NB4 (cell line): ENCODE results near the gene ACADVL.
A peak's percentile ranks its signal among the peaks of the same experiment; 100 is the strongest.

Source experiments
- DNase-seq: peaks from one replicate; pipeline ENCODE4 v3.0.0; 2010; ENCODE audit warnings: low read depth
- H3K4me3 ChIP-seq: one replicate; pipeline ENCODE4 v1.5.1; 2011; ENCODE audit warnings: mild to moderate bottlenecking, low read depth, low read length, moderate library complexity
- MYC ChIP-seq: IDR thresholded peaks from 2 replicates; pipeline ENCODE4 v1.6.1; 2011; ENCODE audit warnings: low read depth, low read length
- POLR2A ChIP-seq: IDR thresholded peaks from 2 replicates; pipeline ENCODE4 v1.6.1; 2011; ENCODE audit warnings: mild to moderate bottlenecking; ENCODE audit not compliant: insufficient read length; ENCODE audit errors: extremely low read depth
- TF ChIP-seq, protein P1 (sequence below): IDR thresholded peaks from one replicate; pipeline ENCODE4 v1.5.1; 2012; ENCODE audit warnings: low read depth, low read length
- TF ChIP-seq, protein P2 (sequence below): IDR thresholded peaks from 2 replicates; pipeline ENCODE4 v1.6.1; 2011; ENCODE audit warnings: low read depth, low read length

ACADVL gene

DNA sequence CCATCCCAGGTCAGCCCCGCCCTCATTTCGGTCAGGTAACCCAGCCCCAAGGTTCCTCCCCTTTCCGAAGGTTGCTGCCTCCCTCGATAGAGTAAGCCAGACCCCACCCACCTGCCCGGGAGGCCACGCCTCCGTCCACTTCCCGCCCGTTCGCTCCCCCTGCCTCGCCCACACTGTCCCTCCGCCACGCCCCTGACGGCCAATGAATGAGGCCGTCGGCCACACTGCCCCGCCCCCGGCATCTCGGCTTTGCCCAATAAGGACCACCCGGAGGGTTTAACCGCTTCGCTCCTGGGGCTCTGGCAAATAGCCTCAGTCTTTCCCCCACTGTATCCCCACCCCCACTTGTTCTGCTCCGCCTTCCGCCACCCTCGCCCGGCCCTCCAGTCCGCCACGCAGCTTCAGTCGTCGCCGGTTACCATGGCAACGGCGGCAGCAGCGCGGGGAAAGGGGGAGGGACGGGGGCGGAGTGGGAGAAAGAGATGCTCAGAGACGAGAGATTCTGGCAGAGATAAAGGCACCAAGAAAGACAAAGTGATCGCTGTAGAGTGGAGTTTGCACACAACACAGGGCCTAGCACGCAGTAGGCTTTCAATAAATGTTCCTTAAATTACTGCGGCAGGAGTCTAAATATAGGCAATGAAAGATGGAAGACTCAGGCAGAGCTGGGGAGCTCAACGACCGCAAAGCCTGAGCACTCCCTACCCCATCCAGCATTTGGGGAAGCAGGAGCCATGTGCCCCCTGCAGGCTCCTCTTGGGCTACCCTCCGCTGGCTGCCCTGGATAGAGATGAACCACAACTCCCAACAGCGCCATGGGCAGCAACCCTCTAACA lies 5.2 kb upstream of the ACADVL start:
- TF ChIP-seq MYC (peak; percentile 73), POLR2A (no peak)
- TF ChIP-seq, protein P1, sequence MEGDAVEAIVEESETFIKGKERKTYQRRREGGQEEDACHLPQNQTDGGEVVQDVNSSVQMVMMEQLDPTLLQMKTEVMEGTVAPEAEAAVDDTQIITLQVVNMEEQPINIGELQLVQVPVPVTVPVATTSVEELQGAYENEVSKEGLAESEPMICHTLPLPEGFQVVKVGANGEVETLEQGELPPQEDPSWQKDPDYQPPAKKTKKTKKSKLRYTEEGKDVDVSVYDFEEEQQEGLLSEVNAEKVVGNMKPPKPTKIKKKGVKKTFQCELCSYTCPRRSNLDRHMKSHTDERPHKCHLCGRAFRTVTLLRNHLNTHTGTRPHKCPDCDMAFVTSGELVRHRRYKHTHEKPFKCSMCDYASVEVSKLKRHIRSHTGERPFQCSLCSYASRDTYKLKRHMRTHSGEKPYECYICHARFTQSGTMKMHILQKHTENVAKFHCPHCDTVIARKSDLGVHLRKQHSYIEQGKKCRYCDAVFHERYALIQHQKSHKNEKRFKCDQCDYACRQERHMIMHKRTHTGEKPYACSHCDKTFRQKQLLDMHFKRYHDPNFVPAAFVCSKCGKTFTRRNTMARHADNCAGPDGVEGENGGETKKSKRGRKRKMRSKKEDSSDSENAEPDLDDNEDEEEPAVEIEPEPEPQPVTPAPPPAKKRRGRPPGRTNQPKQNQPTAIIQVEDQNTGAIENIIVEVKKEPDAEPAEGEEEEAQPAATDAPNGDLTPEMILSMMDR, result peak; percentile 49
- TF ChIP-seq, protein P2, sequence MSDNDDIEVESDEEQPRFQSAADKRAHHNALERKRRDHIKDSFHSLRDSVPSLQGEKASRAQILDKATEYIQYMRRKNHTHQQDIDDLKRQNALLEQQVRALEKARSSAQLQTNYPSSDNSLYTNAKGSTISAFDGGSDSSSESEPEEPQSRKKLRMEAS, result peak; percentile 57
- peak; percentile 96 for DNase-seq
- H3K4me3 ChIP-seq, result peak overlapping the region; percentile 50

DNA sequence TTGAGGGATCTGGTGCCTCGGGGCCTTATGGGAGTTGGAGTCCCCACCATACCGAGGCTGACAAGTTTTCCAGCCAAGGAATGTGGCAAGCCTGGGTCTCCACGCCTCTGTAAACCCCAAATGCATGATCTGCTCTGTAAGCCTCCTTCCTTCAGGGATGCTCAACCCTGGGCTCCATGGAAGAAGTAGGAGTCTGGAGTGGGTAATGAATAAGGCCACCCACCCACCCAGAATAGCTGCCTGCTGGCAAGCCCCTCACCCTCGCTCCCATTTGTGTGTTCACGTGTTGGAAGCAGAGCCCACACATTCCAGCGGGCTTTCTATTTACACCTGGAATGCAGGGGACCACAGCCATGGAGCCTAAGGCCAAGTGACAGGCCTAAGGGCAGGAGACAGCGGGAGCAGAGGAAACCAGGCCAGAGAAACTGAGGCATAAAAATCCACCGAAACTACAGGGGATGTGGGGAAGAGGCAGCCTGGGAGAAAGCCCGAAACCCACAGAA lies 4.6 kb upstream of the ACADVL start:
- H3K4me3 ChIP-seq, result peak overlapping the region; percentile 50
- no peak for TF ChIP-seq POLR2A
- TF ChIP-seq, protein P1, result no peak
- TF ChIP-seq MYC, result no peak
- TF ChIP-seq, protein P2, result no peak
- no peak for DNase-seq

DNA sequence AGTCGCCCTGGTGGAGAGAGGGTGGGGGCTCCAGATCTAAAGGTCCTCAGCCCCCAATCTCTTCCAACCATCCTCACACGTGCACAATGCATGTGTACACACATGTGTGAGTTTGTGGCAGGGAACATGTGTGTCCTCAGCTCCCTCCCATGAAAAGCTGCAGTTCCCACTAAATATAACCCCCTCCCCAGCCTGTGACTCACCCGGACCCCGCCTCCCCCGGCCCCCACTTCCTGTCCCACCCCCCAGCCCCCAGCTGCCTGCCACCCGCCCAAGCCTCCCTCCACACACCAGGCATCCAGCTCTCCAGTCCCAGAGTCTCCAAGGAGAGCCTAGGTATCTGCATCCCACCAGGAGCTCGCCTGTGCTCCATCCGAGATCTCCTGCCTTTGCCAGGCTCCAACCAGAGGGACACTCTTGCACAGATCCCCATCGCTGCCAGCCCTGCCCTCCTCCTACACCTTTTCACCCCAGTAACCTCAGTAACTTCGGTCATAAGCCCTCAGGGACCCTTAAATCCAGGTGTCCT lies 4.0 kb upstream of the ACADVL start:
- peak; percentile 65 for DNase-seq
- peak overlapping the region; percentile 50 for H3K4me3 ChIP-seq
- TF ChIP-seq, protein P1, result no peak
- TF ChIP-seq, protein P2, result peak; percentile 43; the same call in 1 of the 2 replicates

DNA sequence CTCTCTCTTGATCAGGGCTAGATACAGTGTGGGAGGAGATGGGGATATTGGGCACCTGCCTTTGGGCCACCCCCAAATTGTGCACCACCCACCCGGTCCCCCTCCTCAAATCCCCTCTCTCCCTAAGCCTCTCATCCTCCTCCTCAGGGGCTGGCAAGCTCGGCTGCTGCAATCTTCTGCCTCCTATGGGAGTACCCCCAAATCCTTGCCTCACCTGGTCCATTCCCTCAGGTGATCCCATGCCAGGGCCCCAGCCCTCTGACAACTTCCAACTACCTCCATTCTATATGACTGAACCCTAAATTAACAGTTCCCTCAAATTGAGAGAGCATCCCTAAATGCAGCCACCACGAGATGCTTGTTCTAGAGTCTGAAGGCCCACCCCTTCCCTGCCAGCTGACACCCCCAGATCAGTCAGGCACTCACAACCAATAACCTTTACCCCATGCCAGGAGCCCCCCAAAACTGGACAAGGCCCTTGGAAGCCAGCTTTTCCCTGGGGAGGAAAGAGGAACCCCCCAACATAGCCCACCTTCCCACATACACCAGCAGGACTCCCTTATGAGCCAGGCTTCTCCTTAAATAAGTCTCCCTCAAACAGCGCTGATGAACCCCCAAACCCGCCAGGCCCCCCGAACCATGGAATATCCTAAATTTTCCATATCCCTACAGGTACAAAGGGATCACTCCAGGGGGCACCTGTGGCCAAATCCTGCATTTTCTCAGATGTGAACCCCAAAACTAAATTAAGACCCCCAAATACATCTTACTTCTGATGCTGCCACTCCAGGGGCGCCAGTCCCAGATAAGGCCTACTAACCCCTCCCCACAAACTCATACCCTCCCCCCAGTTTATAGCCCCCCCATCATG lies 3.3 kb upstream of the ACADVL start:
- H3K4me3 ChIP-seq, result peak overlapping the region; percentile 28
- TF ChIP-seq, protein P2, result no peak
- TF ChIP-seq MYC (no peak), POLR2A (no peak)
- TF ChIP-seq, protein P1, result no peak
- DNase-seq, result peak; percentile 14

DNA sequence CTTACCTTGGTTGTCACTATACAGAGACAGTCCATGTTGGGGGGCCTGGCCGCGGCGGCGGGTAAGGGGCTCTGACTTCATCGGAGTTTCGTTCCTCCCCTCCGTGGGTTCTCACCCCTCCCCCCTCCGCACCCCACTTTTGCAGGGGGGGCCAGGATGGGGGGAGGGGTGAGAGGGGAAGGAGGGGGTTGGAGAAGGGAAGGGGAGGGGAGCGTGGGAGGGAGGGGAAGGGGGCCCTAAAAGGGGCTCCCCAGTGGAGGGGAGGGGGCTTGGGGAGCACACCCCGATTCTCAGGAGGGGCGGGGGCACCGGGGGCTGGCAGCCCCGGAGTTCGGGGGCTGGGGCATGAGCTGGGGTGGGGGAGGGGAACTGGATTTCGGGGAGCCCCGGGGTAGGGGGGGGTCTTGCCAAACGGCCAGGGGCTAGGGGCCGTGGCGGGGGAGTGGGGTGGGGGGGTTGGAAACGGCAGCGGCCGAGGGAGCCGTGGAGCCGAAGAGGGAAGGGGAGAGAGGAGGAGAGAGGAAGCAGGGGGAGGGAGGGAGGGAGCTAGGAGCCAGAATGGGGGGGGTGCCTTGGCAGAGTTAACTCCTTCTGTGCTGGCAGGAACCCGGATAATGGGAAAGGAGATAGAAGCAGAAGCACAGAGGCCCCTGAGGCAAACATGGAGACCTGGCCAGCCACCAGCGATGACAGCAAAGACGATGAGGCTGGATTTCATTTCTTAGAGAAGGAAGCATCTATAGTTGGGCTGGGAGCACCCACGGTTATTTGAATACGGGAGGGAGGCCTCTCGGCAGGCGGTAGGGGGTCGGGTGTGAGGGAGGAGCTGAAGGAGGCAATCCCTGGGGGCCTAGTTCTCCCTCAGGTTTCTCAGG lies 2.4 kb upstream of the ACADVL start:
- peak; percentile 74 for DNase-seq
- TF ChIP-seq POLR2A (no peak), MYC (no peak)
- TF ChIP-seq, protein P1, result no peak
- TF ChIP-seq, protein P2, result no peak
- peak overlapping the region; percentile 28 for H3K4me3 ChIP-seq
